SU-DHL-6 (cell line): ENCODE data around the gene PTK6.

Experiments used
- H2AFZ ChIP-seq: fragments of 200-600 bp; sonication (generic); 2 replicates; pipeline ENCODE4 v1.6.1; 2014; ENCODE audit warnings: low read depth, mild to moderate bottlenecking, moderate library complexity, mixed read lengths, antibody characterized with exemption, low read length; ENCODE audit not compliant: severe bottlenecking
- H3F3A ChIP-seq: fragments of 200-600 bp; shearing (Covaris generic); 2 replicates; pipeline ENCODE4 v1.6.0; 2016; ENCODE audit warnings: antibody characterized with exemption, mild to moderate bottlenecking; ENCODE audit not compliant: insufficient read depth
- H3K27ac ChIP-seq: fragments of 200-600 bp; sonication (generic); 2 replicates; pipeline ENCODE4 v1.5.1; 2016; ENCODE audit warnings: low read depth, mild to moderate bottlenecking, low read length, moderate library complexity, mixed read lengths
- H3K27me3 ChIP-seq: fragments of 200-600 bp; sonication (generic), shearing (Covaris generic); 2 replicates; pipeline ENCODE4 v1.6.0; 2014; ENCODE audit warnings: mild to moderate bottlenecking, low read length
- H3K36me3 ChIP-seq: fragments of 200-600 bp; sonication (generic); 2 replicates; pipeline ENCODE4 v1.6.1; 2014; ENCODE audit warnings: mild to moderate bottlenecking, low read length, mixed read lengths
- H3K4me2 ChIP-seq: fragments of 300-600, 200-600 bp; shearing (Covaris generic), sonication (generic); 2 replicates; pipeline ENCODE4 v1.6.0; 2014; ENCODE audit warnings: low read length, low read depth, mild to moderate bottlenecking; ENCODE audit not compliant: poor library complexity, severe bottlenecking
- H3K4me3 ChIP-seq: fragments of 200-600 bp; sonication (generic); 2 replicates; pipeline ENCODE4 v1.5.1; 2014; ENCODE audit warnings: antibody characterized with exemption, low read length, mild to moderate bottlenecking, mixed read lengths; ENCODE audit not compliant: insufficient read depth, poor library complexity, severe bottlenecking
- H3K79me2 ChIP-seq: fragments of 200-600 bp; sonication (generic); 2 replicates; pipeline ENCODE4 v1.6.1; 2014; ENCODE audit warnings: mild to moderate bottlenecking, low read length, moderate library complexity; ENCODE audit not compliant: insufficient read depth
- H3K9ac ChIP-seq: fragments of 200-600 bp; sonication (generic); 2 replicates; pipeline ENCODE4 v1.7.0; 2014; ENCODE audit warnings: mild to moderate bottlenecking, low read length
- H3K9me2 ChIP-seq: fragments of 200-600 bp; sonication (generic); replicated peaks from 2 replicates; pipeline ENCODE4 v1.6.1; 2014; ENCODE audit warnings: low read length; ENCODE audit not compliant: insufficient read depth
- H3K9me3 ChIP-seq: fragments of 200-600 bp; sonication (generic); 2 replicates; pipeline ENCODE4 v1.6.1; 2014; ENCODE audit warnings: low read length, mixed read lengths; ENCODE audit not compliant: insufficient read depth
- H4K20me1 ChIP-seq: fragments of 200-600 bp; sonication (generic); 2 replicates; pipeline ENCODE4 v1.6.1; 2014; ENCODE audit warnings: low read depth, mild to moderate bottlenecking, antibody characterized with exemption, low read length, moderate library complexity, mixed read lengths
- CTCF ChIP-seq: fragments of 200-600 bp; sonication (generic); IDR thresholded peaks from one replicate; pipeline ENCODE4 v1.5.1; 2017; ENCODE audit warnings: antibody characterized with exemption, mild to moderate bottlenecking, low read length, moderate library complexity; ENCODE audit not compliant: insufficient read depth, poor library complexity, severe bottlenecking
- EZH2phosphoT487 ChIP-seq: fragments of 200-600 bp; sonication (generic), shearing (Covaris generic); conservative IDR thresholded peaks from 2 replicates; pipeline ENCODE4 v1.6.1; 2018; ENCODE audit warnings: mild to moderate bottlenecking, antibody characterized with exemption, low read length, moderate library complexity, mixed read lengths

Gene PTK6

GRCh38 chr20:63563225-63563935 is 26.2 kb upstream of the PTK6 start:
- Histone ChIP-seq H4K20me1 (no peaks in the 10 kb centered on the region), H3K4me3 (no peak overlapping the region), H3K27ac (no peak overlapping the region), H3K4me2 (no peak overlapping the region), H3K27me3 (no peaks in the 10 kb centered on the region), H3K9me2 (no peaks in the 10 kb centered on the region), H3K36me3 (no peaks in the 10 kb centered on the region), H3K9me3 (no peaks in the 10 kb centered on the region), H3F3A (no peaks in the 10 kb centered on the region), H2AFZ (no peak overlapping the region), H3K9ac (no peak overlapping the region), H3K79me2 (no peaks in the 10 kb centered on the region)
- TF ChIP-seq EZH2phosphoT487 = no peak
- TF ChIP-seq CTCF = no peak

- Histone ChIP-seq H3K9ac (no peak overlapping the region), H4K20me1 (no peaks in the 10 kb centered on the region), H3K36me3 (no peaks in the 10 kb centered on the region), H3K9me2 (no peaks in the 10 kb centered on the region), H3K4me3 (no peak overlapping the region), H3K27ac (no peak overlapping the region), H3K79me2 (no peaks in the 10 kb centered on the region), H3F3A (no peaks in the 10 kb centered on the region), H2AFZ (no peak overlapping the region), H3K4me2 (no peak overlapping the region), H3K9me3 (no peaks in the 10 kb centered on the region), H3K27me3 (no peaks in the 10 kb centered on the region)
- TF ChIP-seq CTCF = no peak
- no peak for TF ChIP-seq EZH2phosphoT487
Measured at GRCh38 chr20:63562461-63563224, 25.5 kb upstream of the PTK6 start.

GRCh38 chr20:63561624-63562396 is 24.6 kb upstream of the PTK6 start:
- Histone ChIP-seq H2AFZ (no peak overlapping the region), H3K27me3 (no peaks in the 10 kb centered on the region), H3K79me2 (no peaks in the 10 kb centered on the region), H3K27ac (no peak overlapping the region), H3K36me3 (no peaks in the 10 kb centered on the region), H3K9me2 (no peaks in the 10 kb centered on the region), H3K4me3 (no peak overlapping the region), H4K20me1 (no peaks in the 10 kb centered on the region), H3F3A (no peaks in the 10 kb centered on the region), H3K9me3 (no peaks in the 10 kb centered on the region), H3K9ac (no peak overlapping the region), H3K4me2 (no peak overlapping the region)
- TF ChIP-seq EZH2phosphoT487 (no peak), CTCF (no peak)
